GM12801 (cell line): Measurements from ENCODE around the gene AKR1E2.

Experiments
- CTCF ChIP-seq: IDR thresholded peaks from one replicate; pipeline ENCODE4 v1.5.1; 2011; ENCODE audit warnings: control low read depth; ENCODE audit not compliant: insufficient read length; ENCODE audit errors: extremely low read depth

The AKR1E2 gene

GRCh38 chr10:4816966-4817365 is 9.0 kb upstream of the AKR1E2 start:
- no peak for TF ChIP-seq CTCF

- TF ChIP-seq CTCF: no peak
Observed at GRCh38 chr10:4819067-4819466, 6.9 kb upstream of the AKR1E2 start.

- TF ChIP-seq CTCF: no peak
Observed at GRCh38 chr10:4819707-4820106, 6.3 kb upstream of the AKR1E2 start.

GRCh38 chr10:4820804-4821401 is 5.1 kb upstream of the AKR1E2 start:
- no peak for TF ChIP-seq CTCF

GRCh38 chr10:4822208-4822607 is 3.8 kb upstream of the AKR1E2 start:
- TF ChIP-seq CTCF: no peak

- TF ChIP-seq CTCF: no peak
Observed at GRCh38 chr10:4824791-4825310, 1.2 kb upstream of the AKR1E2 start.

GRCh38 chr10:4825456-4825867 is 545 bp upstream of the AKR1E2 start:
- no peak for TF ChIP-seq CTCF
